Measurements from ENCODE around the gene DPYD.

GRCh38 chr1:97893844-97894243 lies 27.0 kb downstream of the DPYD start:
- TF ChIP-seq, protein P1, sequence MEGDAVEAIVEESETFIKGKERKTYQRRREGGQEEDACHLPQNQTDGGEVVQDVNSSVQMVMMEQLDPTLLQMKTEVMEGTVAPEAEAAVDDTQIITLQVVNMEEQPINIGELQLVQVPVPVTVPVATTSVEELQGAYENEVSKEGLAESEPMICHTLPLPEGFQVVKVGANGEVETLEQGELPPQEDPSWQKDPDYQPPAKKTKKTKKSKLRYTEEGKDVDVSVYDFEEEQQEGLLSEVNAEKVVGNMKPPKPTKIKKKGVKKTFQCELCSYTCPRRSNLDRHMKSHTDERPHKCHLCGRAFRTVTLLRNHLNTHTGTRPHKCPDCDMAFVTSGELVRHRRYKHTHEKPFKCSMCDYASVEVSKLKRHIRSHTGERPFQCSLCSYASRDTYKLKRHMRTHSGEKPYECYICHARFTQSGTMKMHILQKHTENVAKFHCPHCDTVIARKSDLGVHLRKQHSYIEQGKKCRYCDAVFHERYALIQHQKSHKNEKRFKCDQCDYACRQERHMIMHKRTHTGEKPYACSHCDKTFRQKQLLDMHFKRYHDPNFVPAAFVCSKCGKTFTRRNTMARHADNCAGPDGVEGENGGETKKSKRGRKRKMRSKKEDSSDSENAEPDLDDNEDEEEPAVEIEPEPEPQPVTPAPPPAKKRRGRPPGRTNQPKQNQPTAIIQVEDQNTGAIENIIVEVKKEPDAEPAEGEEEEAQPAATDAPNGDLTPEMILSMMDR (IDR thresholded peaks at IDR 0.05) = no peak
- TF ChIP-seq POLR2A (IDR thresholded peaks at IDR 0.05) = no peak
